ENCODE results near the gene HNRNPC. TPM values are rescaled to one million over a fixed set of nuclear protein-coding genes. Genes with fewer than 3 reads are reported as not detected.

The HNRNPC gene
- total and polyA plus RNA-seq, 2 of the 8 experiments (the other 6 are each of a cell fraction or from before 2014, with no cell fraction given) = 781 to 1,207 TPM

- no peak for TF ChIP-seq CHD7 (IDR thresholded peaks at IDR 0.05; ENCODE audit: insufficient replicate concordance, low read length)
- no peak for TF ChIP-seq YY1 (IDR thresholded peaks at IDR 0.05; ENCODE audit: low read depth, low read length)
- no peak for TF ChIP-seq KDM1A (IDR thresholded peaks at IDR 0.05; ENCODE audit: borderline replicate concordance, low read length)
- TF ChIP-seq, protein P1, sequence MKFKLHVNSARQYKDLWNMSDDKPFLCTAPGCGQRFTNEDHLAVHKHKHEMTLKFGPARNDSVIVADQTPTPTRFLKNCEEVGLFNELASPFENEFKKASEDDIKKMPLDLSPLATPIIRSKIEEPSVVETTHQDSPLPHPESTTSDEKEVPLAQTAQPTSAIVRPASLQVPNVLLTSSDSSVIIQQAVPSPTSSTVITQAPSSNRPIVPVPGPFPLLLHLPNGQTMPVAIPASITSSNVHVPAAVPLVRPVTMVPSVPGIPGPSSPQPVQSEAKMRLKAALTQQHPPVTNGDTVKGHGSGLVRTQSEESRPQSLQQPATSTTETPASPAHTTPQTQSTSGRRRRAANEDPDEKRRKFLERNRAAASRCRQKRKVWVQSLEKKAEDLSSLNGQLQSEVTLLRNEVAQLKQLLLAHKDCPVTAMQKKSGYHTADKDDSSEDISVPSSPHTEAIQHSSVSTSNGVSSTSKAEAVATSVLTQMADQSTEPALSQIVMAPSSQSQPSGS (IDR thresholded peaks at IDR 0.05; ENCODE audit: low read length) = no peak
- TF ChIP-seq, protein P2, sequence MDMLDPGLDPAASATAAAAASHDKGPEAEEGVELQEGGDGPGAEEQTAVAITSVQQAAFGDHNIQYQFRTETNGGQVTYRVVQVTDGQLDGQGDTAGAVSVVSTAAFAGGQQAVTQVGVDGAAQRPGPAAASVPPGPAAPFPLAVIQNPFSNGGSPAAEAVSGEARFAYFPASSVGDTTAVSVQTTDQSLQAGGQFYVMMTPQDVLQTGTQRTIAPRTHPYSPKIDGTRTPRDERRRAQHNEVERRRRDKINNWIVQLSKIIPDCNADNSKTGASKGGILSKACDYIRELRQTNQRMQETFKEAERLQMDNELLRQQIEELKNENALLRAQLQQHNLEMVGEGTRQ (IDR thresholded peaks at IDR 0.05; ENCODE audit: low read length) = no peak
- TF ChIP-seq SP2 (IDR thresholded peaks at IDR 0.05; ENCODE audit: low read length) = no peak
- no peak for TF ChIP-seq POU5F1 (IDR thresholded peaks at IDR 0.05; ENCODE audit: low read depth, low read length)
- no peak for TF ChIP-seq CBX5 (IDR thresholded peaks at IDR 0.05; ENCODE audit: low read depth, low read length)
- TF ChIP-seq EZH2 (IDR thresholded peaks at IDR 0.05; ENCODE audit: low read depth, low read length, severe bottlenecking) = no peak
Measured at GRCh38 chr14:21311614-21312013, 42.4 kb upstream of the HNRNPC start (continued).

Data from H1 (cell line).